PC-9 (cell line): ENCODE measurements around the gene EAF2. TPM values are rescaled to one million over a fixed set of nuclear protein-coding genes. Genes with fewer than 3 reads are reported as not detected.

Experiments
- BruUV-seq: library from RNA; stranded (reverse); fragments of 400-500 nt; replicated peaks from 2 replicates; lab custom pipeline; 2021; lab: Mats Ljungman, UMichigan
- CTCF ChIA-PET: fragments of 300-600 bp; sonication (Branson Sonifier 250); formaldehyde crosslinking; loops from one replicate; lab custom pipeline; 2022; ENCODE audit warnings: antibody characterized with exemption; lab: Charles Lee
- POLR2A ChIA-PET: fragments of 300-600 bp; sonication (Branson Sonifier 250); formaldehyde crosslinking; loops from one replicate; lab custom pipeline; 2022; ENCODE audit warnings: antibody characterized with exemption; ENCODE audit not compliant: unreplicated experiment; lab: Charles Lee
- DNase-seq, 2 experiments: peaks; one replicate each; pipeline versions ENCODE4 v3.0.0 to v3.0.0-alpha.2; 2015 to 2022; ENCODE audit warnings: mixed read lengths in 1 of 2
- H2AFZ ChIP-seq: fragments of 200-600 bp; sonication (generic); 2 replicates; pipeline ENCODE4 v1.8.1; 2017; ENCODE audit warnings: antibody characterized with exemption
- H3F3A ChIP-seq: fragments of 200-600 bp; sonication (generic); 2 replicates; pipeline ENCODE4 v1.8.1; 2017; ENCODE audit warnings: antibody characterized with exemption, mild to moderate bottlenecking, low read depth; ENCODE audit not compliant: insufficient read depth
- H3K27ac ChIP-seq: fragments of 200-600 bp; sonication (generic); 2 replicates; pipeline ENCODE4 v1.6.1; 2016; ENCODE audit warnings: mixed run types
- H3K27me3 ChIP-seq: fragments of 200-600 bp; sonication (generic); 2 replicates; pipeline ENCODE4 v1.6.1; 2016; ENCODE audit warnings: low read depth, mixed run types; ENCODE audit not compliant: insufficient read depth
- H3K36me3 ChIP-seq: fragments of 200-600 bp; sonication (generic); 2 replicates; pipeline ENCODE4 v1.6.1; 2016; ENCODE audit warnings: low read depth, mixed run types
- H3K4me1 ChIP-seq: fragments of 200-600 bp; sonication (generic); replicated peaks from 2 replicates; pipeline ENCODE4 v1.6.1; 2016; ENCODE audit warnings: mixed run types; ENCODE audit not compliant: insufficient read depth
- H3K4me2 ChIP-seq: fragments of 200-600 bp; sonication (generic); 2 replicates; pipeline ENCODE4 v1.6.1; 2017; ENCODE audit warnings: mixed run types
- H3K4me3 ChIP-seq: fragments of 200-600 bp; sonication (generic); 2 replicates; pipeline ENCODE4 v1.6.1; 2016; ENCODE audit warnings: mixed run types
- H3K79me2 ChIP-seq: fragments of 200-600 bp; sonication (generic); 2 replicates; pipeline ENCODE4 v1.6.1; 2017; ENCODE audit warnings: low read depth, mixed run types
- H3K9me2 ChIP-seq: fragments of 200-600 bp; sonication (generic); 2 replicates; pipeline ENCODE4 v1.8.1; 2017; ENCODE audit warnings: mild to moderate bottlenecking; ENCODE audit not compliant: insufficient read depth
- H3K9me3 ChIP-seq: fragments of 200-600 bp; sonication (generic); 2 replicates; pipeline ENCODE4 v1.8.1; 2016; ENCODE audit warnings: low read depth; ENCODE audit not compliant: insufficient read depth
- H4K20me1 ChIP-seq: fragments of 200-600 bp; sonication (generic); 2 replicates; pipeline ENCODE4 v1.8.1; 2017; ENCODE audit not compliant: insufficient read depth
- CTCF ChIP-seq: fragments of 200-600 bp; sonication (generic); conservative IDR thresholded peaks from 2 replicates; pipeline ENCODE4 v1.6.1; 2017; ENCODE audit warnings: mixed run types, antibody characterized with exemption, mild to moderate bottlenecking, moderate library complexity
- EZH2 ChIP-seq: fragments of 200-600 bp; sonication (generic); IDR thresholded peaks from 2 replicates; pipeline ENCODE4 v1.8.0; 2017; ENCODE audit warnings: antibody characterized with exemption, low read depth
- intact Hi-C: fragments of 100-400 bp; cut with micrococcal nuclease; formaldehyde crosslinking; loops from one replicate; pipeline ENCODE4 v1.10.0; 2022; ENCODE audit not compliant: unreplicated experiment
- total RNA-seq: library from RNA; stranded (reverse); gene quantifications from 2 replicates; pipeline ENCODE4 v1.2.3, GENCODE V29; 2021

Gene EAF2
- total RNA-seq, 1 experiment from 2014 or later, result 2.0 TPM

DNA sequence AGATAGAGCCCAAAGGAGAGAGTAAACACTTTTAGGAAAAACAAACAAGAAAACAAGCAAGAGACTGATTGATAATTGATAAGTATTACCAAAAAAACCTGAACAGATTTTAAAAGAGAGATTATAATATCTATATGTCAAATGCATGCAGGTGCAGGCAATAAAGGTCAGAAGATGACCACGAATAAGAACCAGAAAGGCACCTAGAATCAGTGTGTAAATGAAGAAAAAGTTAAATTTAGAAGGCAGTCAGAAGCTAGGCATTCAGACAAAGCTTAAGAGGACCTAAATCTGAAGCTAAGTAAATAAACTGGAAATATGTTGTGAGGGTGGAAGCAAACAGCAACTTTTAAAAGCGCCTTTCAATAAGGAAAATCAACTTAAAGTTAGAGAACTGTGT, 16.4 kb upstream of the EAF2 start:
- Histone ChIP-seq H3K4me3 (no peak overlapping the region), H3K79me2 (0 out of 2 replicates have a peak, but pooled peaks cover 3% of the 10 kb centered on the region), H3K27me3 (no peaks in the 10 kb centered on the region), H3F3A (no peaks in the 10 kb centered on the region), H3K36me3 (peaks cover 12% of the 10 kb centered on the region), H3K27ac (no peak overlapping the region), H3K9me2 (no peaks in the 10 kb centered on the region), H2AFZ (no peak overlapping the region), H3K4me1 (no peaks in the 10 kb centered on the region), H4K20me1 (no peaks in the 10 kb centered on the region), H3K4me2 (no peak overlapping the region), H3K9me3 (peaks cover 3% of the 10 kb centered on the region; the same call in 1 of the 2 replicates)
- ChIA-PET POLR2A (no interaction called here), CTCF (no interaction called here)
- intact Hi-C loops, result no loop called here
- no TSS peak for BruUV-seq
- DNase-seq, result no peak
- TF ChIP-seq CTCF (no peak), EZH2 (no peak)

- Histone ChIP-seq H3K79me2 (no peaks in the 10 kb centered on the region), H3F3A (no peaks in the 10 kb centered on the region), H3K9me2 (no peaks in the 10 kb centered on the region), H3K36me3 (peaks cover 19% of the 10 kb centered on the region), H3K4me2 (no peak overlapping the region), H3K27me3 (no peaks in the 10 kb centered on the region), H3K4me3 (no peak overlapping the region), H4K20me1 (no peaks in the 10 kb centered on the region), H3K27ac (no peak overlapping the region), H3K9me3 (peaks cover 3% of the 10 kb centered on the region; the same call in 1 of the 2 replicates), H3K4me1 (no peaks in the 10 kb centered on the region), H2AFZ (no peak overlapping the region)
- TF ChIP-seq EZH2, result no peak
- no peak for TF ChIP-seq CTCF
- no TSS peak for BruUV-seq
- POLR2A ChIA-PET, result no interaction called here
- no peak for DNase-seq
- CTCF ChIA-PET, result no interaction called here
- intact Hi-C loops, result no loop called here
These were observed 15.8 kb upstream of the EAF2 start for GRCh38 chr3:121819236-121819635.

- POLR2A ChIA-PET, result no interaction called here
These were observed 13.4 kb upstream of the EAF2 start for GRCh38 chr3:121821421-121822199.

More at GRCh38 chr3:121821421-121822199, 13.4 kb upstream of the EAF2 start:
- Histone ChIP-seq H3K36me3 (peaks cover 31% of the 10 kb centered on the region), H3K9me2 (no peaks in the 10 kb centered on the region), H4K20me1 (no peaks in the 10 kb centered on the region), H3K9me3 (peaks cover 3% of the 10 kb centered on the region; the same call in 1 of the 2 replicates), H2AFZ (no peak overlapping the region), H3K27ac (no peak overlapping the region), H3K4me2 (no peak overlapping the region), H3F3A (no peaks in the 10 kb centered on the region), H3K27me3 (no peaks in the 10 kb centered on the region), H3K79me2 (no peaks in the 10 kb centered on the region), H3K4me1 (no peaks in the 10 kb centered on the region), H3K4me3 (no peak overlapping the region)
- BruUV-seq, result no TSS peak
- DNase-seq, result no peak
- TF ChIP-seq CTCF (no peak), EZH2 (no peak)
- intact Hi-C loops, result no loop called here
- CTCF ChIA-PET, result interaction anchor here (0.6 kb wide), 1 partner anchor 171 kb away, joined by 3 read pairs; no protein-coding TSS in a partner anchor
